ENCODE data around the gene MYL6. TPM values are rescaled to one million over a fixed set of nuclear protein-coding genes. Genes with fewer than 3 reads are reported as not detected.
"Not testable (repeated sequence)": the region's sequence is repeated elsewhere in the genome, so short reads cannot be mapped to it uniquely, and the experiment has no call there.

The MYL6 gene
- total RNA-seq, 2 donors from 2014 or later = 1,832 to 2,224 TPM

- no peak for DNase-seq
- ATAC-seq = no peak
- intact Hi-C loops (cut with DNase I, micrococcal nuclease) = loop anchor here in 1 of 2 donors (5.0 kb wide), 1 partner anchor 36 kb away; the partner anchor contains the start of gene ESYT1
These were observed 5.6 kb downstream of the MYL6 start for GRCh38 chr12:56163533-56164344.

- no peak for DNase-seq
- peak; percentile 1 for ATAC-seq
- intact Hi-C loops (cut with DNase I, micrococcal nuclease) = loop anchor here in 1 of 2 donors (5.0 kb wide), 1 partner anchor 37 kb away; the partner anchor contains the start of gene ESYT1
These were observed 6.2 kb downstream of the MYL6 start for GRCh38 chr12:56164345-56164729.

GRCh38 chr12:56165369-56165768 is 7.2 kb downstream of the MYL6 start:
- DNase-seq (no peak), ATAC-seq (peak; percentile 2)
- intact Hi-C loops (cut with DNase I, micrococcal nuclease) = no loop called here

- intact Hi-C loops (cut with DNase I, micrococcal nuclease) = no loop called here
- ATAC-seq = no peak
- DNase-seq = no peak
These were observed 11.1 kb downstream of the MYL6 start for GRCh38 chr12:56169229-56169759.

GRCh38 chr12:56172839-56173238 is 14.7 kb downstream of the MYL6 start:
- ATAC-seq (no peak), DNase-seq (no peak)
- intact Hi-C loops (cut with DNase I, micrococcal nuclease) = no loop called here

GRCh38 chr12:56178347-56178746 is 20.2 kb downstream of the MYL6 start:
- ATAC-seq (no peak), DNase-seq (no peak)
- intact Hi-C loops (cut with DNase I, micrococcal nuclease) = no loop called here

- intact Hi-C loops (cut with DNase I, micrococcal nuclease) = loop anchor here in 1 of 2 donors (10.0 kb wide), 1 partner anchor 62 kb away; the partner anchor contains the start of gene ESYT1
- no peak for ATAC-seq
- no peak for DNase-seq
These were observed 28.8 kb downstream of the MYL6 start for GRCh38 chr12:56186957-56187356.

GRCh38 chr12:56188131-56188777 is 30.1 kb downstream of the MYL6 start:
- ATAC-seq (no peak), DNase-seq (no peak)
- intact Hi-C loops (cut with DNase I, micrococcal nuclease) = loop anchor here in 1 of 2 donors (2.0 to 10.0 kb wide), 2 partner anchors 29 to 63 kb away; partner anchors contain the start of genes ESYT1 and MYL6

- DNase-seq (no peak), ATAC-seq (peak; percentile 20)
- intact Hi-C loops (cut with DNase I, micrococcal nuclease) = loop anchor here in 1 of 2 donors (2.0 to 10.0 kb wide), 2 partner anchors 30 to 64 kb away; partner anchors contain the start of genes ESYT1 and MYL6
These were observed 30.6 kb downstream of the MYL6 start for GRCh38 chr12:56188778-56189098.

- intact Hi-C loops (cut with DNase I, micrococcal nuclease) = loop anchor here in 1 of 2 donors (2.0 to 10.0 kb wide), 2 partner anchors 31 to 65 kb away; partner anchors contain the start of genes ESYT1 and MYL6
- ATAC-seq = peak; percentile 80
- peak; percentile 89 to 96 for DNase-seq
These were observed 31.1 kb downstream of the MYL6 start, which contains the start of gene SMARCC2 for GRCh38 chr12:56189099-56189917. SMARCC2 (minus strand) TSS chr12:56189483; CDS start chr12:56189461, 22 bp downstream.

- DNase-seq (peak; percentile 69 to 81), ATAC-seq (peak; percentile 58)
- intact Hi-C loops (cut with DNase I, micrococcal nuclease) = loop anchor here in 1 of 2 donors (2.0 to 10.0 kb wide), 2 partner anchors 31 to 65 kb away; partner anchors contain the start of genes ESYT1 and MYL6
These were observed 31.9 kb downstream of the MYL6 start for GRCh38 chr12:56189918-56190694.

- ATAC-seq (no peak), DNase-seq (no peak)
- intact Hi-C loops (cut with DNase I, micrococcal nuclease) = no loop called here
These were observed 32.6 kb downstream of the MYL6 start for GRCh38 chr12:56190695-56191155.

- ATAC-seq (no peak), DNase-seq (no peak)
- intact Hi-C loops (cut with DNase I, micrococcal nuclease) = loop anchor here in 1 of 2 donors (2.0 kb wide), 1 partner anchor 32 kb away; the partner anchor contains the start of gene NABP2
These were observed 34.4 kb downstream of the MYL6 start for GRCh38 chr12:56192582-56192981.

GRCh38 chr12:56193025-56193578 is 34.9 kb downstream of the MYL6 start:
- ATAC-seq (peak; percentile 23), DNase-seq (peak; percentile 74 to 88)
- intact Hi-C loops (cut with DNase I, micrococcal nuclease) = loop anchor here in 1 of 2 donors (2.0 kb wide), 1 partner anchor 32 kb away; the partner anchor contains the start of gene NABP2

- intact Hi-C loops (cut with DNase I, micrococcal nuclease); DNase-seq; ATAC-seq: not testable (repeated sequence)
These were observed 38.8 kb downstream of the MYL6 start for GRCh38 chr12:56196818-56197550.

GRCh38 chr12:56197921-56198635 is 39.9 kb downstream of the MYL6 start:
- no peak for DNase-seq
- no peak for ATAC-seq
- intact Hi-C loops (cut with DNase I, micrococcal nuclease) = no loop called here
